Testis (tissue), 2 donors: Measurements from ENCODE around the gene CLMN.
"Not testable (repeated sequence)": the region's sequence is repeated elsewhere in the genome, so short reads cannot be mapped to it uniquely, and the experiment has no call there.

Source experiments
- POLR2A ChIP-seq: fragments of 450-650 bp; IDR thresholded peaks from one replicate; pipeline ENCODE4 v1.6.1; 2017; ENCODE audit warnings: antibody characterized with exemption, mild to moderate bottlenecking, moderate library complexity
- TF ChIP-seq, protein P1 (sequence below), 3 experiments: fragments of 450-650 bp in 2 of 3; fragments of 200-600 bp in 1 of 3; sonication (generic) in 1 of 3; IDR thresholded peaks; one replicate each; pipeline ENCODE4 v1.5.1; 2016 to 2019; ENCODE audit warnings: antibody characterized with exemption in 3 of 3, mild to moderate bottlenecking in 2 of 3, moderate library complexity in 1 of 3

DNA sequence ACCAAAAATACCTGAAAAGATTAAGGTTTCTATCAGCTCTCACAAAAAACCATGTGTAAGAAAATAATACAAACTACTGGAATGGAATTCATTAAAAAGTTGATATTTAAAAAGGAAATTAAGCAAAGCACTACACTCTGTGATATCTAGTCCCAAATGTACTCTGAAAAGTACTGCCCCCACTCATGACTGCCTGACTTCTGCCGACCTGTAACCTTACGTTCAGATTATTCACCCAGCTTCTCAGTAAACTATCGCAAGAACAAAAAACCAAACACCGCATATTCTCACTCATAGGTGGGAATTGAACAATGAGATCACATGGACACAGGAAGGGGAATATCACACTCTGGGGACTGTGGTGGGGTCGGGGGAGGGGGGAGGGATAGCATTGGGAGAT is 181.3 kb downstream of the CLMN start:
- not testable (repeated sequence) for TF ChIP-seq POLR2A
- TF ChIP-seq, protein P1, sequence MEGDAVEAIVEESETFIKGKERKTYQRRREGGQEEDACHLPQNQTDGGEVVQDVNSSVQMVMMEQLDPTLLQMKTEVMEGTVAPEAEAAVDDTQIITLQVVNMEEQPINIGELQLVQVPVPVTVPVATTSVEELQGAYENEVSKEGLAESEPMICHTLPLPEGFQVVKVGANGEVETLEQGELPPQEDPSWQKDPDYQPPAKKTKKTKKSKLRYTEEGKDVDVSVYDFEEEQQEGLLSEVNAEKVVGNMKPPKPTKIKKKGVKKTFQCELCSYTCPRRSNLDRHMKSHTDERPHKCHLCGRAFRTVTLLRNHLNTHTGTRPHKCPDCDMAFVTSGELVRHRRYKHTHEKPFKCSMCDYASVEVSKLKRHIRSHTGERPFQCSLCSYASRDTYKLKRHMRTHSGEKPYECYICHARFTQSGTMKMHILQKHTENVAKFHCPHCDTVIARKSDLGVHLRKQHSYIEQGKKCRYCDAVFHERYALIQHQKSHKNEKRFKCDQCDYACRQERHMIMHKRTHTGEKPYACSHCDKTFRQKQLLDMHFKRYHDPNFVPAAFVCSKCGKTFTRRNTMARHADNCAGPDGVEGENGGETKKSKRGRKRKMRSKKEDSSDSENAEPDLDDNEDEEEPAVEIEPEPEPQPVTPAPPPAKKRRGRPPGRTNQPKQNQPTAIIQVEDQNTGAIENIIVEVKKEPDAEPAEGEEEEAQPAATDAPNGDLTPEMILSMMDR (IDR thresholded peaks at IDR 0.05): not testable (repeated sequence)
